ENCODE results near the gene NAT8.
"Not testable (repeated sequence)": the region's sequence is repeated elsewhere in the genome, so short reads cannot be mapped to it uniquely, and the experiment has no call there.

Gene NAT8, protein sequence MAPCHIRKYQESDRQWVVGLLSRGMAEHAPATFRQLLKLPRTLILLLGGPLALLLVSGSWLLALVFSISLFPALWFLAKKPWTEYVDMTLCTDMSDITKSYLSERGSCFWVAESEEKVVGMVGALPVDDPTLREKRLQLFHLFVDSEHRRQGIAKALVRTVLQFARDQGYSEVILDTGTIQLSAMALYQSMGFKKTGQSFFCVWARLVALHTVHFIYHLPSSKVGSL

DNA sequence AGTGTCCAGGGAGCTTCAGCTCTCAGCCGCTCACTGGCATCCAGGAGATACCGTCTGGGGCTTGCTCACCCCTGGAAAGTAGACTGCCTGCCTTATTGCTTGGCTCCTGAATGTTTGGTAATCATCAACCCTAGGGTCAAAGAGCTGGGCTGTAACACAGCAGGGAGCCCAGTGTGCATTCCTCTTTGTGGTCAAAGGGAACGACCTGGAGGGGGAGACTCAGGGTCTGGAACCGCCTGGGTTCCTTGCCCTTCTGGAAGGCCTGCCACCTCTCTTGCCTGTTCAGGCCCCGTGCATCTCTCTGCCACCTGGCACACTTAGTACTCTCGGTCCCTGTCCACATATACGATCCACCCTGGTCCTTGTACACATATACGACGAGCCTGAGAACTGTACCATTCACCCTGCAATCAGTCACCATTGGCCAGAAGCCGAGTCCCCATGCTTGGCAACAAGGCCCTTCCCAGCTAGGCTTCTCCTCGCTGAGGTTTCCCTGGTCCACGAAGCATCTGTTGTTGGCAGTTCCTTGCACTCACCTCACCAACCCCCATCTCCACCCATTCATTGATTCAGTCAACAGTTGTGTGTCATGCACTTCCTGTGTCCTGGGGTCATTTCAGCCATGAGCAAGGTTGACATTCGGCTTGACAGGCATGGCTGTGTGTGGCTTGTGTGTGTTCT, at the start of gene NAT8:
NAT8 (minus strand) TSS at position 85 of the 681 bp plus-strand sequence. CDS start 794 bp downstream, outside the sequence.
- no peak for DNase-seq

DNA sequence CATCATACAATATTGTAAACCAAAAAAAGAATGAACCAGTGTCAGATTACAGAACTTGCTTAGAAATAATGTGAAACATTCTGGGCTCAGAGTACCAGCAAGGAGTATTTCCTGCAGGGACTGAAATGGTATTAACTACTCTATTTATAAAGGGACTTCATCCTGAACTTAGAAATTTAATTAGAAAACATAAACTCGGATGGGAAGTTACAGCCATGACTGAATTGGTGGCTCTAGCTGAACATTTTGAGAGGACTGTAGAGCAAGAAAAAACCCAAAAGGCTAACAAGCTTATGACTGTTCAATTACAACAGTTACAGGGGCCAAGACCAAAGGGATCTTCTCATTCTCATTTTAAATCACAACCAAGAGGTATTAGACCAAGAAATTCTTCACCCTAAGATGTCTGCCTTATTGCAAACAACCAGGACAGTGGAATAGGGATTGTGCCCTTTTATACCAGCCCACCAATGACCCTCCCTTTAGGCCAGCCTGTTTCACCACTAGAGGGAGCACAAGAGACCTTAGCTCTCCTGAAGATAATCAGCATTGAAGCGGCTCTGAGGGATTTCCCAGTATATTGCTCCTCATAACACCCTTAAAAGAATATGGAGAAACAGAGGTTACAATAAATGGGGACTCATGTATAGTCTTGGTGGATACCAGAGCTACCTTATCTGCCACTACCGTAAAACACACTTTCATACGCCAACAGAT, 48.3 kb upstream of the NAT8 start:
- peak; percentile 6 for DNase-seq

DNA sequence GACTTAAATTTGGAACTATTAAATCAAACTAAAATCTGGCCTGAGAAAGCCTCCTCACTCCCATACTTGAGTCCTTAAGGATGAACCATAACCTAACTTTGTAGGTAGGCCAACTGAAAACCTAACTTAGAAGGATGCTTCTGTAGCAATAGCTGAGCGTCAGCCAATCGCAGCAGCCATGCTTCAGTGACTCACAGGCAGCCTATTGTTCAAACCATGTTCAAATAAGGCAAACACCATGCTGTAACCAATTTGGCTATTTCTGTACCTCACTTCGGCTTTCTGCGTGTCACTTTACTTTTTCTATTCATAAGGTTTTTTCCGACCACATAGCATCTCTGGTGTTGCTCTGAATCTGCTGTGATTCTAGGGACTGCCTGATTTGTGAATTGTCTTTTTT, 46.3 kb upstream of the NAT8 start:
- peak; percentile 3 for DNase-seq

DNA sequence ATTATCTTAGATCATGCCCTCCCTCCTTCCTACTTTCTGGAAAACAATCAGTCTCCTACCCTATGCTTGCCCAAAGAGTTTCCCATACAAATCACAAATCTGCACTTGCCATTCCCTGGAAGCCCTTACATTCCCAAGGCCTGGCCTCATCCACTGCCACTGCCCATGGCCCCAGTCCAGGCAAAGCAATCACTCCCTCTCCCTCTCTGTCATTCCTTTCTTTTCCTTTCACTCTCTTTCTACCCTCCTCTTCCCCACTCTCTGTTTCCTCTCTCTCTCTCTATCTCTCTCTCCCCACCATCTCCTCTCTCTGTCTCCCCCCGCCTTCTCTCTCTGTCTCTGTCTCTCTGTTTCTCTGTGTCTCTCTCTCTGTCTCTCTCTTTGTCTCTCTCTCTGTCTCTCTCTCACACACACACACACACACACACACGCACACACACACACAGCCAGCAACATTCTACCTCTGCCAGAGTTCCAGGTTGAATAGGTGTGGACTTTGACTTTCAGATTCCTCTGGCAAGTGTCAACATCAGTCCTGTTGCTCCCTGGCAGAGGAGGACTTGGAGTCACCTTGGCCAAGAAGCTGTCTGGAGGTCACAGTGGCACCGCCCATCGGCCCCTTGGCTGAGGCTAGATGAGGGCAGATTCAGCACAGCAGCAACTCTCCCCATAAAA, 43.7 kb upstream of the NAT8 start:
- no peak for DNase-seq

DNA sequence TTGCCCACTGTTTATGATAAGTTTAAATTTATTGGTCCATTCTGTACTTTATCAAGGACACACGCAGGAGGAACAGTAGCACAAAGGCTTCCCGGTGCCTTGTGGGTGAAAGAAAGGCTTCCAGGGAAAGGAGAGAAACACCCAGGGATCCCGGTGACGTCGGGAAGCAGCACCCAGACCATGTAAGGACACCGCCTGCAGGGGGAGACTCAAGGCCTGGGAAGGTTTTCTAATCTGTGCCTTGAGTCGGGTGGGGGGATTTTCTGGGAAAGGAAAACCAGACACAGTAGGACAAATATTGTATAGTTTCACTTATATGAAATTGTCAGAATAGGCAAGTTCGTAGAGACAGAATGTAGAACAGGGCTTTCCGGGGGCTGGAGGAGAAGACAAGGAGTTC, 42.7 kb upstream of the NAT8 start:
- not testable (repeated sequence) for DNase-seq

DNA sequence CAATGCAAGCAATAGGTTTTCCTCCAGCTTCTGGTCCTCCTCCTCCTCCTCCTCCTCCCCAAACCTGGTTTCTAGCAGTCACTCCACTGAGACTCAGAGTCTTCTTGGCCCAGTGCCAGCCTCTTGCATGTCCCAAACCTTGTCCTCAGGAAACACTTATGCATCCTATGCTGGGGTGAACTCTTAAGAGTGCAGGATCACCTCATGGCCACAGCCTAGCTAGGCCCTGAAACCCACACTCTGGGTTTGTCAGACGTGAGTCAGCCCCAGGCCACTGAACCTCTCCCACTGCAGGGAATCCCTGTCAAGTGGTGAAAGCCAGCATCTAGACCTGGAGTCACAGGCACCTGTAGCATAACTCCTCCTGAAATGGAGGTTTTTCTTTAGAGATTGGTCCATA, 42.1 kb upstream of the NAT8 start:
- DNase-seq, result not testable (repeated sequence)

DNA sequence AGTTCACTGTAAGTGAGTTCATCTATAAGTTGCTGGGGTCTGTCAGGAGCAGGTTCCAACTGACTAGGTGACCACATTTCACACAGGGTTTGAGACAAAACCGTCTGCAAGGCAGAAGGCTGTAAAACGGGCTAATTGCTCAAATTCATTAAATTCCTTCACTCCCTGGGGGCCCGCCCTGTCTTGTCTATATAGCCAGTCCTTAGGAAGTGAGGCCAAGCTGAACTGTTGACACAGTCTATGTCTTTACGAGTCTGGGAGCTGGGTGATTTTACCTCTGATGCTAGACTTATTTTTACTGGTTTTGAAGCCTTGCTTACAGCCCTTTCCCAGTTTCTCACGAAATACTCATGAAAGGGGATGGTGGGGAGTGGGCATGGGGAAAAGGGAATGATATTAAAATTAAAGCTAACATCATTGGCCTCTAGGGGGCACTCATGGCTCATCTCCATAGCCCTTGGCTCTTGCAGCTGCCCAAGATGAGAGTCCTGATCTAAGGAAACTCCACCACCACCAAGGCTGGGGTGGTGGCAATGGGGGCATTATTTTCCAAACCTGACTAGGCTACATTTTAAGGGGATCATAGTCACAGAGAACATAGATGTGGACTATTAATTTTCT, 37.8 kb upstream of the NAT8 start:
- DNase-seq, result peak; percentile 17

DNA sequence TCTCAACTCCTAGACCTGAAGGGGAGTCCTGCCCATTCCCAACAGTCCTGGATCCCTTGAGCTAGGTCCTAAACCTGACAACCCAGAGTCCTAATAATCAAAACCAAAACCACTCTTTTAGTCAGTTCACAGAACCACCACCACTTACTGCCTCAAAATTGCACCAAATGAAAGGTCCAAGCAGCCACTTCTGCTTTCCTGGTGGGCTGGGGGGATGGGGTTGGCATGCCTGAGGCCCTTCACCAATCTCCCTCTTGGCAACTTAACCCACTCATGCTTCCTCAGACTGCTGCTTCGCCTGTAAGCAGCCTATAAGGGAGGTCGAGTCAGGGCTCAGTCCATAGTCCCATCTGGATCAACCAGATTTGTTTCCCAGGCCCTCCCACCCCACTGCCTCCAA, 37.0 kb upstream of the NAT8 start:
- not testable (repeated sequence) for DNase-seq

DNA sequence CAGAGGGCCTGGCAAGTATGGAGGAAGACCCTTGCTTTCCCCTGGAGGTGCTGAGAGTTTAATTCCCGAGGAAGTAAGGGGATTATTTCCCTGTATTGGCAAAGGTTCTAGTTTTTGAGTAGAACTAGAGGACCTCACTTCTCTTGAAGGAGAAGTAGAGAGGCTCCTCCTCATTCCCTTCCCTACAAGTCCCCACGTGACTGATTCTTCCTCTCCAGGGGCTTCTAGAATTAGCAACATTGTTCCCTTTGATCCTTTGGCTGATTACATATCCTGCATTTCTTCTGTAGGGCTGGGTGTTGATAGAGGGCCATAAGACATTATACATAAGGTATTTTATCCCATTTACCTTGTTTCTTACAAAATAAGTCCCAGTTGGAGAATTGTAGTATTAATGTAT, 35.8 kb upstream of the NAT8 start:
- not testable (repeated sequence) for DNase-seq

DNA sequence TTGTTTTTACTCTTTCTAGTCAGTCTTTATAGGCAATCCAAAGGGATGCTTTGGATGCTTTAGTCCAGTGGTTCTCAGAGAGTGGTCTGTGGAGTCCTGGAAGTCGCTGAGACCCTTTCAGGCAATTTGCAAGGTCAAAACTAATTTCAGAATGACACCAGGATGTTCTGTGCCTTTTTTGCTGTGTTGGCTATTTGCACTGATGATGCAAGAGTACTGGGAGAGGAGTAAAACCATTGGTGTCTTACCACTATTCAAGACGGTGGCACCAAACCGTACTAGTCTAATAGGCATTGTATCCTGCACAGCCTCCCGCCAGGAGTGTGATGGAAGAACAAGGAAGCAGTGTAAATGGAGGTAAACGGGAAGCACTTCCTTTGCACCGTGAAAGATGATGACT, 34.0 kb upstream of the NAT8 start:
- not testable (repeated sequence) for DNase-seq

DNA sequence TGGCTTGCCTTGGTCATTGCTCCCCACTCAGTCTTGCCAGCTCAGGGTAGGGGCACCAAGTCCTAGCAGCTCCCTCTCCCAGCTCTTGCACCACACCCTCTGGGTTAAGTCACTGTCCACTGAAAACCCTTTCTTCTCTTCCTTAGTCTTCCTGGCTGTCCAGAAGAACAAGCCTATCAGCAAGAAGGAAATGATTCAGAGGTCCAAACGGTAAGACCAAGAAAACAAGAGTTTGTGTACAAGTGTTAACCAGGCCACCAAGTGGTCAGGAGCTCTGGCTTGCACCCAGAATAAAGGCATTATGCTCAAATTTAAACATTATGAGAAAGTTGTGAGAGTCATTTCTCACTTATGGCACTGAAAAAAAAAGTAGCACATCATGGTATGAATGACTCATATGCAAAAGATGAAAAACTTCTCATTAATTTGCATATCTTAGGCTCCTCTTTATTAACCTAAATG, 32.5 kb upstream of the NAT8 start:
- peak; percentile 2 for DNase-seq

DNA sequence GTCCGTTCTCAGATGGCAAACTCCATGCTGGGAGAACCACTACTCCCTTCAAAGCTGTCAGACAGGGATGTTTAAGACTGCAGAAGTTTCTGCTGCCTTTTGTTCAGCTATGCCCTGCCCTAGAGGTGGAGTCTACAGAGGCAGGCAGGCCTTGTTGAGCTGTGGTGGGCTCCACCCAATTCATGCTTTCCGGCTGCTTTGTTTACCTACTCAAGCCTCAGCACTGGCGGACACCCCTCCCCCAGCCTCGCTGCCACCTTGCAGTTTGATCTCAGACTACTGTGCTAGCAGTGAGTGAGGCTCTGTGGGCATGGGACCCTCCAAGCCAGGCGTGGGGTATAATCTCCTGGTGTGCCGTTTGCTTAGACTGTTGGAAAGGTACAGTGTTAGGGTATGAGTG, 27.8 kb upstream of the NAT8 start:
- not testable (repeated sequence) for DNase-seq

DNA sequence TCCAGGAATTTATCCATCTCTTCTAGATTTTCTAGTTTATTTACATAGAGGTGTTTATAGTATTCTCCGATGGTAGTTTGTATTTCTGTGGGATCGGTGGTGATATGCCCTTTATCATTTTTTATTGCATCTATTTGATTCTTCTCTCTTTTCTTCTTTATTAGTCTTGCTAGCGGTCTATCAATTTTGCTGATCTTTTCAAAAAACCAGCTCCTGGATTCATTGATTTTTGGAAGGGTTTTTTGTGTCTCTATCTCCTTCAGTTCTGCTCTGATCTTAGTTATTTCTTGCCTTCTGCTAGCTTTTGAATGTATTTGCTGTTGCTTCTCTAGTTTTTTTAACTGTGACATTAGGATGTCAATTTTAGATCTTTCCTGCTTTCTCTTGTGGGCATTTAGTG, 25.0 kb upstream of the NAT8 start:
- DNase-seq, result not testable (repeated sequence)

DNA sequence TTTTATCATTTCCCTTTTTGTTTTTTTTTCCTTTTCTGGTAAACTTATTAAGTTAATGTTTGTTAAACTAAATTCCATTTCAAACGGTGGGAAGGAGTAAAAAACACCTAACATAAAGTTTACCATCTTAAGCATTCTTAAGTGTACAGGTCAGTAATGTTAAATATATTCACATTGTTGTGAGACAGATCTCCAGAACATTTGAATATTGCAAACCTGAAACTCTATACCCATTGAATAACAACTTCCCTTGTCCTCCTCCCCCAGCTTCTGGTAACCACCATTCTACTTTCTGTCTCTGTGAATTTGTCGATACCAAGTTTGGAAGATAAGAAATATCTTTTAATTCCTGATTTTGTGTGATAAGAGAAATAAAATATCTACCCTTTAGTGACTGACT, 12.0 kb upstream of the NAT8 start:
- no peak for DNase-seq

DNA sequence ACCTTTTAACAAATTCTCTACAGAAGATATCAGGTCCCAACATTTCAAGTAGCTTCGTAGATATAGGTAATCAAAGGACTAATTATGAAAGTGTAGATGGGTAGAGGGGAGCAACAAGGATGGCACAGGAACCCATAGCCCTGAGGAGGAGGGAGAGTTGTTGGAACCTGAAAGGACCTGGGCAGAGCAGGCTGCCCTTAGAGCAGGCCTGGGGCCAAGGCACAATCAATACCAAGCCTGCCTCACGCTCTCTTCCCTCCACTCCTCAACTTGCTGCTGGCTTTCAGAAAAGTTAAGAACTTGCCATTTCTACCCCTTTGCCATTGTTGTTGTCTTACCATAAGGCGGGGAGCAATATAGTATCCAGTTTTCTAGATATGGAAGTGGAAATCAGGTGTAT, 10.1 kb upstream of the NAT8 start:
- DNase-seq, result no peak

DNA sequence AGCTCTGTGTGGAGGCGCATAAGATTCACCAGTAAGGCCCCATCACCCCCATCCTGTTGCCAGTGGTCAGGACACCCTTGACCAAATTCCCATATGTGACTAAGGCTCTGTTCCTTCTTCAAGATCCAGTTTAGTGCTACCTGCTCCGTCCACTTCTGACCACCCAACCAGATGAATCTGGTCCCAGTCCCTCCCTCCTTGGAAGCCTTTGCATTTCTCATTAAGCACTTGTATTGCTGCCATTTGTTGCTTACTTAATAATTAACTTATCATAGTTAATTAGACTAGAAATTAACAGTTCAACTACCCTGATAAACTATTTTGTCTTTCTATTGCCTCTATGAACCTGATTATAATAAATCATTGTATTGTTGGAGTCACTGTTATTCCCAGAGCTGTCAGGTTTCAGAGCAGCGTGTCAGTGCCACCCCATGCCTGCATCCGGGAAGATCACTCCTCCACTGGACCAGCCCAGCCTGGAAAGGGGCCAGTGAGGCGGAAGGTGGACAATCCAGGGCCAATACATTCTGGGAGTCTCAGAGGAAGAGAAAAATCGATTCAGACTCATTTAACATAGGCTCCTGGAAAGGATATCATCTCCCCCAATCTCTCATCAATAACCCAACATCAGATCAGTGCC, 9.5 kb upstream of the NAT8 start:
- DNase-seq, result no peak

DNA sequence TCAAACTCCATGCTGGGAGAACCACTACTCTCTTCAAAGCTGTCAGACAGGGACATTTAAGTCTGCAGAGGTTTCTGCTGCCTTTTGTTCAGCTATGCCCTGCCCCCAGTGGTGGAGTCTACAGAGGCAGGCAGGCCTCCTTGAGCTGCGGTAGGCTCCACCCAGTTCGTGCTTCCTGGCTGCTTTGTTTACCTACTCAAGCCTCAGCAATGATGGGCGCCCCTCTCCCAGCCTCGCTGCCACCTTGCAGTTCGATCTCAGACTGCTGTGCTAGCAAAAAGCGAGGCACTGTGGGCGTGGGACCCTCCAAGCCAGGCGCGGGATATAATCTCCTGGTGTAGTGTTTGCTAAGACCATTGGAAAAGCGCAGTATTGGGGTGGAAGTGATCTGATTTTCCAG, 5.5 kb upstream of the NAT8 start:
- not testable (repeated sequence) for DNase-seq

DNA sequence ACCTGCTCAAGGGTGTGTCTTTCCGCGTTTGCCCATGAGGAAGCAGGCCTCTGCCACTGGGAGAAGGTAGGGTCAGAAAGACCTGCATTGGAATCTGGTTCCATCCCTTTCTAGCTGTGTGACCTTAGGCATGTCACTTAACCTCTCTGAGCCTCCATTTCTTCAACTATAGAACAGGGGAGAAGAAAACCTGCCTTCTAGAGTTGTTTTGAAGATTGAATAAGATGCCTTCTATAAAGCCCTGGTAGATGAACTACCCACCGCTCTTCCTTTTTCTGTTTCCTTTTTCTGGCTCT, 507 bp downstream of the NAT8 start:
- DNase-seq, result no peak

DNA sequence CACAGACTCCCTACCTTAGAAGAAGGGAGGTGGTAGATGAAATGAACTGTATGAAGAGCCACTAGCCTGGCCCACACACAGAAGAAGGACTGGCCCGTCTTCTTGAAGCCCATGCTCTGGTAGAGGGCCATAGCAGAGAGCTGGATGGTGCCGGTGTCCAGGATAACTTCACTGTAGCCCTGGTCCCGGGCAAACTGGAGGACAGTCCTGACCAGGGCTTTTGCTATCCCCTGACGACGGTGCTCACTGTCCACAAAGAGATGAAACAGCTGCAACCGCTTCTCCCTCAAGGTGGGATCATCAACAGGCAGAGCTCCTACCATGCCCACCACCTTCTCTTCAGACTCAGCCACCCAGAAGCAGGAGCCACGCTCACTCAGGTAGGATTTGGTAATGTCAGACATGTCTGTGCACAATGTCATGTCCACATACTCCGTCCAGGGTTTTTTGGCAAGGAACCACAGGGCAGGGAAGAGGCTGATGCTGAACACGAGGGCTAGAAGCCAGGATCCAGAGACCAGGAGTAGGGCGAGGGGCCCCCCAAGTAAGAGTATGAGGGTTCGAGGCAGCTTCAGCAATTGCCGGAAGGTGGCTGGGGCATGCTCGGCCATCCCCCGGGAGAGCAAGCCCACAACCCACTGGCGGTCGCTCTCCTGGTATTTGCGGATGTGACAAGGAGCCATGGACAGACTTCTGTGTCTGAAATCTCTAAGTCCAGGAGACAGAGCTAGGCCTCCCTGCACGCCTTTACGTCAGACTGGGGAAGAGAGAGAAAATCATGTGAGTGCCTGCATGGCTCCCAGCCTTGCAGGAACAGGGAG, 1.1 kb downstream of the NAT8 start:
- no peak for DNase-seq

DNA sequence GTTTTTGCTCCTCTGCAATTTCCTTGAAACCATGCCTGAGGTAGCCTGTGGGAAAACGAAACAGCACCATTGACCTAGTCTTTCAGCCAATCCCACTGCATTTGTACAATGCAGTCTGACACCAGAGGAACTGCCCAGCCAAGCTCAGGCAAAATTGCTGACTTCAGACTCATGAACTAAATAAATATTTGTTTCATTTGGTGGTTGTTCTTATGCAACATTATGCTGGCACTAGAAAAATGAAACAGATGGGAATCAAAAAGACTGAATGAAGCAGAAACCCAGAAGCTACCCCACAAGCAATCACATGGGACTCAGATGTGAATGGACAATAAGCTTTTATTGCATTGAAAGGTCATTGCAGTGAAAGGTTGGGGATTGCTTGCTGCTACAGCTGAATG, 1.7 kb downstream of the NAT8 start:
- DNase-seq, result no peak

DNA sequence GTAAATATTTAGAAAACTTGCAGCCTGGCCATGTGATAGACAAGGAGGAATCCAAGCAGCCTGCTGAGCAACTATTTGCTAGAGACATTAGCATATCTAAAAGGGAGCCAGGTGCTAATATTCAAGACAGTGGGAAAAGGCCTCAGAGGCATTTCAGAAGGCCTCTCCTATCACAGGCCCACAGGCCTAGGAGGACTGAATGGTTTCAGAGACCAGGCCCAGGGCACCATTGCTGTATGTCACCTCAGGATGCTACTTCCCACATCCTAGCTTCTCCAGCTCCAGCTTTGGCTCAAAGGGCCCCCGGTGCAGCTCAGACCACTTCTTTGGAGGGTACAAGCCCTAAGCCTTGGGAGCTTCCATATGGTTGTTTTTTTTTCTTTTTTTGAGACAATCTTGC, 3.8 kb downstream of the NAT8 start:
- DNase-seq, result no peak

DNA sequence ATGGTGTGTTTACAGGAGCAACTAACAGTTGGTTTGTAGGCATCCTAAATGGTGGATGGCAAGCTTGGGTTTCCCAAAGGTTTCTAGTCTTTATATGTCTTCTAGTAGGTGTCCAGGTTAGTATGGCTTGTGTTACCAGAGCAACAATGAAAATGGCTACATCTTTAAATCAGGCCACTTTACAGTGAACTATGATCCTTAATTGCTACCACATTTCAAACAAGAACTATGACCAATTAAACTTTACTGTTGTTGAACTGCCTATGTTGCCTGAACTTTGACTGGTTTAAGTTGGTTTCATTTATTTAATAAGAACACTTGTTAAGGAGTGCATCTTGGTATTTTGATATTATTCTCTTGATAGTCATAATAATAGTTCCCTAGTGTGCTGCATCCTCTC, 5.2 kb downstream of the NAT8 start:
- DNase-seq, result not testable (repeated sequence)

Measured in fibroblast of skin of right biceps (primary cell).